Neural cell (in vitro differentiated cells): ENCODE measurements around the gene KCNG3. TPM values are rescaled to one million over a fixed set of nuclear protein-coding genes. Genes with fewer than 3 reads are reported as not detected.

ENCODE experiments used
- H2AFZ ChIP-seq: fragments of 200-600, 300-800 bp; sonication (generic), shearing (Covaris generic); 2 replicates; pipeline ENCODE4 v1.6.0; 2014; ENCODE audit warnings: low read depth, mild to moderate bottlenecking, antibody characterized with exemption, low read length, moderate library complexity
- H3F3A ChIP-seq: fragments of 200-600 bp; shearing (Covaris generic); 2 replicates; pipeline ENCODE4 v1.6.1; 2016; ENCODE audit warnings: mild to moderate bottlenecking, moderate library complexity, mixed read lengths, antibody characterized with exemption, low read length; ENCODE audit not compliant: insufficient read depth, poor library complexity, severe bottlenecking
- H3K27ac ChIP-seq: fragments of 200-600, 300-800 bp; sonication (generic), shearing (Covaris generic); 2 replicates; pipeline ENCODE4 v1.5.1; 2014; ENCODE audit warnings: mild to moderate bottlenecking, low read length, moderate library complexity
- H3K27me3 ChIP-seq: fragments of 300-800, 200-600 bp; sonication (generic), shearing (Covaris generic); 2 replicates; pipeline ENCODE4 v1.6.0; 2014; ENCODE audit warnings: mild to moderate bottlenecking, low read depth, low read length, moderate library complexity; ENCODE audit not compliant: insufficient read depth
- H3K36me3 ChIP-seq: fragments of 300-800, 200-600 bp; sonication (generic), shearing (Covaris generic); 2 replicates; pipeline ENCODE4 v1.5.1; 2014; ENCODE audit warnings: mild to moderate bottlenecking, antibody characterized with exemption, low read length, moderate library complexity; ENCODE audit not compliant: insufficient read depth
- H3K4me2 ChIP-seq: fragments of 300-800, 200-600 bp; sonication (generic), shearing (Covaris generic); 2 replicates; pipeline ENCODE4 v1.6.0; 2014; ENCODE audit warnings: mild to moderate bottlenecking, low read length
- H3K4me3 ChIP-seq: fragments of 300-800, 200-600 bp; sonication (generic), shearing (Covaris generic); 2 replicates; pipeline ENCODE4 v1.5.1; 2014; ENCODE audit warnings: mild to moderate bottlenecking, low read length, moderate library complexity
- H3K79me2 ChIP-seq: fragments of 200-600 bp; shearing (Covaris generic); replicated peaks from 2 replicates; pipeline ENCODE4 v1.6.0; 2014; ENCODE audit warnings: mild to moderate bottlenecking, low read length, moderate library complexity; ENCODE audit not compliant: insufficient read depth
- H3K9ac ChIP-seq: fragments of 300-800, 200-600 bp; sonication (generic), shearing (Covaris generic); 2 replicates; pipeline ENCODE4 v1.6.1; 2016; ENCODE audit warnings: mild to moderate bottlenecking, low read length, mixed read lengths
- H3K9me2 ChIP-seq: fragments of 200-600 bp; shearing (Covaris generic); 2 replicates; pipeline ENCODE4 v1.6.1; 2016; ENCODE audit warnings: mild to moderate bottlenecking, low read length, mixed read lengths; ENCODE audit not compliant: insufficient read depth
- H3K9me3 ChIP-seq: fragments of 200-600, 300-800 bp; sonication (generic), shearing (Covaris generic); 2 replicates; pipeline ENCODE4 v1.6.1; 2016; ENCODE audit warnings: mild to moderate bottlenecking, mixed run types, low read length, moderate library complexity, mixed read lengths
- H4K20me1 ChIP-seq: fragments of 200-600 bp; shearing (Covaris generic); 2 replicates; pipeline ENCODE4 v1.6.1; 2016; ENCODE audit warnings: mild to moderate bottlenecking, mixed run types; ENCODE audit not compliant: insufficient read depth
- CTCF ChIP-seq: fragments of 450-650 bp; IDR thresholded peaks from 2 replicates; pipeline ENCODE4 v1.5.1; 2014; ENCODE audit warnings: antibody characterized with exemption, mild to moderate bottlenecking, moderate library complexity; ENCODE audit not compliant: poor library complexity, severe bottlenecking
- EP300 ChIP-seq: fragments of 450-650 bp; conservative IDR thresholded peaks from 2 replicates; pipeline ENCODE4 v1.6.1; 2014; ENCODE audit warnings: antibody characterized with exemption, mild to moderate bottlenecking, moderate library complexity; ENCODE audit not compliant: poor library complexity, severe bottlenecking
- EZH2 ChIP-seq: fragments of 200-600, 300-800 bp; shearing (Covaris generic), sonication (generic); IDR thresholded peaks from 2 replicates; pipeline ENCODE4 v1.6.1; 2014; ENCODE audit warnings: antibody characterized with exemption, low read length, borderline replicate concordance, mild to moderate bottlenecking; ENCODE audit not compliant: insufficient read depth, poor library complexity, severe bottlenecking
- MXI1 ChIP-seq: fragments of 450-650 bp; conservative IDR thresholded peaks from 2 replicates; pipeline ENCODE4 v1.6.1; 2014; ENCODE audit warnings: antibody characterized with exemption, mild to moderate bottlenecking; ENCODE audit not compliant: poor library complexity, severe bottlenecking
- POLR2AphosphoS5 ChIP-seq: IDR thresholded peaks from 2 replicates; pipeline ENCODE4 v1.6.1; 2012
- RAD21 ChIP-seq: fragments of 450-650 bp; conservative IDR thresholded peaks from 2 replicates; pipeline ENCODE4 v1.6.1; 2014; ENCODE audit warnings: antibody characterized with exemption, mild to moderate bottlenecking, moderate library complexity
- REST ChIP-seq: IDR thresholded peaks from 2 replicates; pipeline ENCODE4 v1.6.1; 2012; ENCODE audit warnings: borderline replicate concordance
- SMC3 ChIP-seq: fragments of 450-650 bp; conservative IDR thresholded peaks from 2 replicates; pipeline ENCODE4 v1.6.1; 2014; ENCODE audit warnings: antibody characterized with exemption, mild to moderate bottlenecking, moderate library complexity; ENCODE audit not compliant: poor library complexity
- TAF1 ChIP-seq: IDR thresholded peaks from 2 replicates; pipeline ENCODE4 v1.6.1; 2012; ENCODE audit warnings: low read depth
- polyA plus RNA-seq: library from polyadenylated mRNA; depleted of rRNA; stranded (reverse); fragments of >200 nt; gene quantifications from 2 replicates; pipeline ENCODE4 v1.2.3, GENCODE V29; 2014

The KCNG3 gene
- polyA plus RNA-seq, 1 donor from 2014 or later: 0.74 TPM

DNA sequence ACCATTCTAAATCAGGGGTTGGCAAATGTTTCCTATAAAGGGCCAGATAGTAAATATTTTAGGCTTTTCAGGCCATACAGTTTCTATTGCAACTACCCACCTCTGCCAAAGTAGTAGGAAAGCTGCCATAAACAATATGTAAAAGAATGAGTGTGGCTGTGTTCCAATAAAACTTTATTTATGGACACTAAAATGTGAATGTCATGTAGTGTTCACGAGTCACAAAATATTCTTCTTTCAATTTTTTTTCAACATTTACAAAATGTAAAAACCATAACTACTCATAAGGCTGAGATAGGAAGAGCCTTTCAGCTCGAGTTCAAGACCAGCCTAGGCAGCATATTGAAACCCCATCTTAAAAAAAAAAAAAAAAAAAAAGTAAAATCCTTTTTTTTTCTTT is 13.4 kb downstream of the KCNG3 start:
- Histone ChIP-seq H3K79me2 (no peaks in the 10 kb centered on the region), H3K4me3 (no peak overlapping the region), H3F3A (no peaks in the 10 kb centered on the region), H3K27me3 (no peaks in the 10 kb centered on the region), H3K9me3 (no peaks in the 10 kb centered on the region), H2AFZ (no peak overlapping the region), H3K9me2 (no peaks in the 10 kb centered on the region), H3K36me3 (no peaks in the 10 kb centered on the region), H3K9ac (no peak overlapping the region), H3K27ac (no peak overlapping the region), H4K20me1 (no peaks in the 10 kb centered on the region), H3K4me2 (no peak overlapping the region)
- TF ChIP-seq POLR2AphosphoS5: no peak
- TF ChIP-seq CTCF: no peak
- TF ChIP-seq SMC3: no peak
- no peak for TF ChIP-seq RAD21
- no peak for TF ChIP-seq REST
- TF ChIP-seq TAF1: no peak
- TF ChIP-seq MXI1: no peak
- no peak for TF ChIP-seq EZH2
- TF ChIP-seq EP300: no peak

DNA sequence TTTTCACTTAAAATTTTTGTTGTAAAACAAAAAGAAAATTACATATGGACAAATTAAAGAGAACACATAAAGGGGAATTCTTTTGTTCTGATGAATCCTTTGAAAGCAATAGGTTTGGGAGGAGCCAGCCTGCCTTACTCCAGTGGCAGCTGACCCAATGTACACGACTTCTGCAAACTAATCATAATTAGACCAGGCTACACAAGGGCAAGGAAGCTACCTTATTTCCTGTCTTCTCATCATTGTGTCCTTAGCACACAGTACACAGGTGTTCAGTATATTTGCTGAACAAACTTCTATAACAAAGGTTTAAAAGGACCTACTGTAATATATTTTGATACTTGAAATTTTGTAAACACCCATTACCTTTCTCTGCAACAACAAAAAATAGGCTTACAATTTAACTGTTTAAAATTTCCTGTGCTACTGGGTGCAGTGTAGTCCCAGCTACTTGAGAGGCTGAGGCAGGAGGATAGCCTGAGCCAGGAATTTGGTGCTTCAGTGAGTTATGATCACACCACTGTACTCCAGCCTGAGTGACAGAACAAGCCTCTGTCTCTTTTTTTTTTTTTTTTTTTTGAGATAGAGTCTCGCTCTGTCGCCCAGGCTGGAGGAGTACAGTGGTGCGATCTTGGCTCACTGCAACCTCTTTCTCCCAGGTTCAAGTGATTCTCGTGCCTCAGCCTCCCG is 18.9 kb downstream of the KCNG3 start:
- Histone ChIP-seq H3K27me3 (no peaks in the 10 kb centered on the region), H3K9ac (no peak overlapping the region), H3F3A (no peaks in the 10 kb centered on the region), H3K27ac (no peak overlapping the region), H3K36me3 (no peaks in the 10 kb centered on the region), H3K79me2 (no peaks in the 10 kb centered on the region), H3K9me3 (no peaks in the 10 kb centered on the region), H2AFZ (no peak overlapping the region), H3K4me2 (no peak overlapping the region), H4K20me1 (no peaks in the 10 kb centered on the region), H3K4me3 (no peak overlapping the region), H3K9me2 (no peaks in the 10 kb centered on the region)
- TF ChIP-seq CTCF (no peak), REST (no peak), EZH2 (no peak), TAF1 (no peak), SMC3 (no peak), MXI1 (no peak), RAD21 (no peak), POLR2AphosphoS5 (no peak), EP300 (no peak)
